Mesodermal cell (in vitro differentiated cells): ENCODE measurements around the gene FAHD1.

Experiments
- H3K27ac ChIP-seq: 2 replicates; pipeline ENCODE4 v1.7.0; 2013; ENCODE audit warnings: mild to moderate bottlenecking, low read depth, low read length, moderate library complexity; ENCODE audit not compliant: severe bottlenecking
- H3K36me3 ChIP-seq: 2 replicates; pipeline ENCODE4 v1.7.1; 2013; ENCODE audit warnings: mild to moderate bottlenecking, low read length, moderate library complexity; ENCODE audit not compliant: control insufficient read depth, insufficient read depth
- H3K4me1 ChIP-seq: one replicate; pipeline ENCODE4 v1.7.1; 2013; ENCODE audit warnings: mild to moderate bottlenecking, low read length; ENCODE audit not compliant: insufficient read depth, control insufficient read depth, poor library complexity, severe bottlenecking
- H3K4me3 ChIP-seq: 2 replicates; pipeline ENCODE4 v1.7.0; 2013; ENCODE audit warnings: low read length, control low read depth, mild to moderate bottlenecking; ENCODE audit not compliant: insufficient read depth, poor library complexity, severe bottlenecking; ENCODE audit errors: extremely low read depth
- H3K9me3 ChIP-seq: 2 replicates; pipeline ENCODE4 v1.7.1; 2013; ENCODE audit warnings: mild to moderate bottlenecking, low read length, moderate library complexity; ENCODE audit not compliant: control insufficient read depth
- WGBS, 2 experiments: methylation state at CpG; one replicate each; pipeline ENCODE4 v1.1.5; 2013; ENCODE audit warnings: missing lambda C conversion rate in 2 of 2; ENCODE audit not compliant: insufficient coverage in 2 of 2; 5-methylcytosine and 5-hydroxymethylcytosine counted together

FAHD1 gene

GRCh38 chr16:1818204-1818872, 8.7 kb upstream of the FAHD1 start:
- Histone ChIP-seq H3K27ac (no peak overlapping the region), H3K4me1 (no peaks in the 10 kb centered on the region), H3K9me3 (no peaks in the 10 kb centered on the region), H3K36me3 (peaks cover 44% of the 10 kb centered on the region), H3K4me3 (no peak overlapping the region)
- 95% methylated on average over 21 to 27 of the region's 27 CpGs for WGBS, 2 experiments

GRCh38 chr16:1818873-1819525, 8.0 kb upstream of the FAHD1 start:
- Histone ChIP-seq H3K4me1 (no peaks in the 10 kb centered on the region), H3K9me3 (no peaks in the 10 kb centered on the region), H3K27ac (no peak overlapping the region), H3K36me3 (peaks cover 39% of the 10 kb centered on the region), H3K4me3 (no peak overlapping the region)
- WGBS, 2 experiments = 97% methylated on average over 28 to 34 of the region's 35 CpGs

GRCh38 chr16:1819611-1820010, 7.4 kb upstream of the FAHD1 start:
- no peaks in the 10 kb centered on the region for H3K4me1 ChIP-seq
- no peaks in the 10 kb centered on the region for H3K9me3 ChIP-seq
- no peak overlapping the region for H3K4me3 ChIP-seq
- peaks cover 35% of the 10 kb centered on the region for H3K36me3 ChIP-seq
- WGBS, 2 experiments = 89 to 95% methylated on average over 10 to 11 of the region's 15 CpGs
- H3K27ac ChIP-seq = no peak overlapping the region

- Histone ChIP-seq H3K27ac (no peak overlapping the region), H3K4me3 (no peak overlapping the region), H3K4me1 (no peaks in the 10 kb centered on the region), H3K36me3 (peaks cover 35% of the 10 kb centered on the region), H3K9me3 (no peaks in the 10 kb centered on the region)
- WGBS, 2 experiments = 90 to 94% methylated on average over 15 to 19 of the region's 25 CpGs
These were observed 6.7 kb upstream of the FAHD1 start for GRCh38 chr16:1820096-1820945.

GRCh38 chr16:1820946-1821290, 6.1 kb upstream of the FAHD1 start:
- peaks cover 35% of the 10 kb centered on the region for H3K36me3 ChIP-seq
- H3K9me3 ChIP-seq = no peaks in the 10 kb centered on the region
- WGBS, 2 experiments = 93 to 97% methylated on average over 12 of the region's 12 CpGs
- H3K27ac ChIP-seq = no peak overlapping the region
- no peak overlapping the region for H3K4me3 ChIP-seq
- H3K4me1 ChIP-seq = no peaks in the 10 kb centered on the region

- Histone ChIP-seq H3K4me3 (no peak overlapping the region), H3K36me3 (peaks cover 26% of the 10 kb centered on the region), H3K9me3 (no peaks in the 10 kb centered on the region), H3K4me1 (no peaks in the 10 kb centered on the region), H3K27ac (no peak overlapping the region)
- 95 to 98% methylated on average over 19 of the region's 24 CpGs for WGBS, 2 experiments
These were observed 5.0 kb upstream of the FAHD1 start for GRCh38 chr16:1821861-1822611.

GRCh38 chr16:1822801-1823200, 4.2 kb upstream of the FAHD1 start:
- H3K4me1 ChIP-seq = no peaks in the 10 kb centered on the region
- H3K36me3 ChIP-seq = peaks cover 23% of the 10 kb centered on the region
- H3K4me3 ChIP-seq = no peak overlapping the region
- no peaks in the 10 kb centered on the region for H3K9me3 ChIP-seq
- H3K27ac ChIP-seq = no peak overlapping the region
- 93 to 99% methylated on average over 13 to 14 of the region's 16 CpGs for WGBS, 2 experiments

GRCh38 chr16:1823821-1824220, 3.2 kb upstream of the FAHD1 start:
- no peak overlapping the region for H3K4me3 ChIP-seq
- 47 to 68% methylated on average over 6 to 8 of the region's 9 CpGs for WGBS, 2 experiments
- no peaks in the 10 kb centered on the region for H3K4me1 ChIP-seq
- no peak overlapping the region for H3K27ac ChIP-seq
- no peaks in the 10 kb centered on the region for H3K9me3 ChIP-seq
- H3K36me3 ChIP-seq = peaks cover 26% of the 10 kb centered on the region

GRCh38 chr16:1825381-1825863, 1.6 kb upstream of the FAHD1 start:
- H3K9me3 ChIP-seq = no peaks in the 10 kb centered on the region
- peaks cover 35% of the 10 kb centered on the region for H3K36me3 ChIP-seq
- 89% methylated on average over 13 to 14 of the region's 15 CpGs for WGBS, 2 experiments
- H3K4me1 ChIP-seq = peaks cover 4% of the 10 kb centered on the region
- H3K27ac ChIP-seq = no peak overlapping the region
- H3K4me3 ChIP-seq = peak overlapping the region; percentile 94
